Neural crest cell (in vitro differentiated cells): Measurements from ENCODE around the gene ZC3H12A. TPM values are rescaled to one million over a fixed set of nuclear protein-coding genes. Genes with fewer than 3 reads are reported as not detected.
"Not testable (repeated sequence)": the region's sequence is repeated elsewhere in the genome, so short reads cannot be mapped to it uniquely, and the experiment has no call there.

Source experiments
- DNase-seq: peaks from one replicate; pipeline ENCODE4 v3.0.0; 2021; ENCODE audit warnings: low read depth, mixed read lengths, low spot score
- H3K27ac Mint-ChIP-seq: one replicate; pipeline ENCODE4 v1.8.0; 2021; ENCODE audit warnings: mild to moderate bottlenecking, mixed read lengths; ENCODE audit not compliant: unreplicated experiment
- H3K27me3 Mint-ChIP-seq: 2 replicates; pipeline ENCODE4 v1.8.0; 2021; ENCODE audit warnings: low read depth, mild to moderate bottlenecking, mixed read lengths
- H3K36me3 Mint-ChIP-seq: 2 replicates; pipeline ENCODE4 v1.8.0; 2021; ENCODE audit warnings: low read depth, mild to moderate bottlenecking, mixed read lengths
- H3K4me1 Mint-ChIP-seq: 2 replicates; pipeline ENCODE4 v1.8.0; 2021; ENCODE audit warnings: mixed read lengths
- H3K4me3 Mint-ChIP-seq: one replicate; pipeline ENCODE4 v1.8.0; 2021; ENCODE audit warnings: mild to moderate bottlenecking, mixed read lengths
- H3K9me3 Mint-ChIP-seq: 2 replicates; pipeline ENCODE4 v1.8.0; 2021; ENCODE audit warnings: mixed read lengths
- CTCF ChIP-seq: fragments of 200-600 bp; sonication (generic); conservative IDR thresholded peaks from 2 replicates; pipeline ENCODE4 v1.5.0; 2021; ENCODE audit warnings: antibody characterized with exemption, mild to moderate bottlenecking
- microRNA-seq: library from miRNA; unstranded; fragments of <30 nt; microRNA quantifications from one replicate; pipeline ENCODE4, GENCODE V29; 2020
- total RNA-seq: library from RNA; stranded (reverse); gene quantifications from 2 replicates; pipeline ENCODE4 v1.2.1, GENCODE V29; 2021

ZC3H12A gene
- total RNA-seq, 1 donor from 2014 or later: 3.6 TPM

- H3K9me3 Mint-ChIP-seq: peaks cover 2% of the 10 kb centered on the region
- no peak for DNase-seq
- H3K36me3 Mint-ChIP-seq: no peaks in the 10 kb centered on the region
- no peak for TF ChIP-seq CTCF
- H3K27ac Mint-ChIP-seq: no peak overlapping the region
- peaks cover 11% of the 10 kb centered on the region for H3K27me3 Mint-ChIP-seq
- H3K4me1 Mint-ChIP-seq: peaks cover 16% of the 10 kb centered on the region
- peak overlapping the region; percentile 31 for H3K4me3 Mint-ChIP-seq
Measured at GRCh38 chr1:37519613-37520012, 45.2 kb downstream of the ZC3H12A start.

- not testable (repeated sequence) for H3K27me3 Mint-ChIP-seq, H3K27ac Mint-ChIP-seq, H3K4me3 Mint-ChIP-seq, H3K4me1 Mint-ChIP-seq, H3K36me3 Mint-ChIP-seq, DNase-seq, H3K9me3 Mint-ChIP-seq
Measured at GRCh38 chr1:37529888-37530287, 55.5 kb downstream of the ZC3H12A start.

GRCh38 chr1:37532418-37533156 is 58.2 kb downstream of the ZC3H12A start:
- DNase-seq, H3K9me3 Mint-ChIP-seq, H3K27me3 Mint-ChIP-seq, H3K27ac Mint-ChIP-seq, H3K36me3 Mint-ChIP-seq, H3K4me1 Mint-ChIP-seq, H3K4me3 Mint-ChIP-seq: not testable (repeated sequence)

GRCh38 chr1:37533317-37534093 is 59.1 kb downstream of the ZC3H12A start:
- H3K9me3 Mint-ChIP-seq: no peaks in the 10 kb centered on the region
- H3K27ac Mint-ChIP-seq: no peak overlapping the region
- H3K4me1 Mint-ChIP-seq: no peaks in the 10 kb centered on the region
- no peak for TF ChIP-seq CTCF
- no peak for DNase-seq
- H3K4me3 Mint-ChIP-seq: no peak overlapping the region
- H3K27me3 Mint-ChIP-seq: no peaks in the 10 kb centered on the region
- peaks cover 3% of the 10 kb centered on the region for H3K36me3 Mint-ChIP-seq

Small RNA genes lying within 50 kb of the gene (microRNA-seq; reads per million reads assigned to microRNA genes)
- gene MIR5581: 12.4 reads per million, percentile 25 among the genes with 10 or more reads in this experiment
- not detected for gene MIR6732

Other genes with a start within 250 kb of the ZC3H12A start
- gene MEAF6, start 40.2 kb downstream of the ZC3H12A start, total RNA-seq: 77.3 and 83.4 TPM in 2 replicates
- 22.4 and 23.0 TPM in 2 replicates for gene SNIP1, start 79.7 kb downstream of the ZC3H12A start, total RNA-seq
- 28.6 and 30.6 TPM in 2 replicates for gene DNALI1, start 82.4 kb downstream of the ZC3H12A start, total RNA-seq
- 73.1 and 76.6 TPM in 2 replicates for gene GNL2, start 121.4 kb downstream of the ZC3H12A start, total RNA-seq
- gene RSPO1, start 160.3 kb downstream of the ZC3H12A start, total RNA-seq: 0.50 and 0.54 TPM in 2 replicates
- gene CDCA8, start 217.9 kb downstream of the ZC3H12A start, total RNA-seq: 70.3 and 72.1 TPM in 2 replicates